ENCODE data around the gene CASZ1. TPM values are rescaled to one million over a fixed set of nuclear protein-coding genes. Genes with fewer than 3 reads are reported as not detected.
A peak's percentile ranks its signal among the peaks of the same experiment; 100 is the strongest.

CASZ1 gene
- total and polyA plus RNA-seq, 9 of the 15 experiments (the other 6 are each of a cell fraction or from before 2014, with no cell fraction given), result 0.01 to 4.0 (median 0.76) TPM; not detected in 1

- TF ChIP-seq PBX2 (CRISPR knock-in tag; IDR thresholded peaks at IDR 0.05; ENCODE audit: low read depth) (no peak), PBX2 (tag; conservative IDR thresholded peaks at IDR 0.05; ENCODE audit: low read depth) (no peak), ZNF695 (CRISPR knock-in tag; IDR thresholded peaks at IDR 0.05) (no peak), THRAP3 (IDR thresholded peaks at IDR 0.05; ENCODE audit: borderline replicate concordance) (no peak), ZC3H4 (CRISPR knock-in tag; IDR thresholded peaks at IDR 0.05; ENCODE audit: borderline replicate concordance) (no peak), ZFPM2 (CRISPR knock-in tag; IDR thresholded peaks at IDR 0.05) (no peak), KAT8 (IDR thresholded peaks at IDR 0.05; ENCODE audit: low read depth) (no peak), ZNF197 (CRISPR knock-in tag; IDR thresholded peaks at IDR 0.05; ENCODE audit: low read depth) (peak; percentile 96), SNRNP70 (optimal IDR thresholded peaks at IDR 0.05; ENCODE audit: low read depth, low read length) (no peak), RUNX1 (IDR thresholded peaks at IDR 0.05; ENCODE audit: low read depth) (no peak), PTRF (tag; IDR thresholded peaks at IDR 0.05) (no peak), ELF2 (CRISPR knock-in tag; IDR thresholded peaks at IDR 0.05) (no peak), ZNF583 (CRISPR knock-in tag; IDR thresholded peaks at IDR 0.05) (0 out of 2 replicates have a peak, but pooled peaks have one; percentile 35), FOSL1 (tag; conservative IDR thresholded peaks at IDR 0.05) (peak; percentile 33; the same call in 1 of the 2 replicates), SMC3 (conservative IDR thresholded peaks at IDR 0.05; ENCODE audit: insufficient read depth, low read depth, low read length) (no peak), ETV5 (CRISPR knock-in tag; IDR thresholded peaks at IDR 0.05; ENCODE audit: low read depth) (no peak)
- TF ChIP-seq, protein P1, sequence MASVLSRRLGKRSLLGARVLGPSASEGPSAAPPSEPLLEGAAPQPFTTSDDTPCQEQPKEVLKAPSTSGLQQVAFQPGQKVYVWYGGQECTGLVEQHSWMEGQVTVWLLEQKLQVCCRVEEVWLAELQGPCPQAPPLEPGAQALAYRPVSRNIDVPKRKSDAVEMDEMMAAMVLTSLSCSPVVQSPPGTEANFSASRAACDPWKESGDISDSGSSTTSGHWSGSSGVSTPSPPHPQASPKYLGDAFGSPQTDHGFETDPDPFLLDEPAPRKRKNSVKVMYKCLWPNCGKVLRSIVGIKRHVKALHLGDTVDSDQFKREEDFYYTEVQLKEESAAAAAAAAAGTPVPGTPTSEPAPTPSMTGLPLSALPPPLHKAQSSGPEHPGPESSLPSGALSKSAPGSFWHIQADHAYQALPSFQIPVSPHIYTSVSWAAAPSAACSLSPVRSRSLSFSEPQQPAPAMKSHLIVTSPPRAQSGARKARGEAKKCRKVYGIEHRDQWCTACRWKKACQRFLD (CRISPR knock-in tag; IDR thresholded peaks at IDR 0.05), result peak; percentile 96
- TF ChIP-seq, protein P2, sequence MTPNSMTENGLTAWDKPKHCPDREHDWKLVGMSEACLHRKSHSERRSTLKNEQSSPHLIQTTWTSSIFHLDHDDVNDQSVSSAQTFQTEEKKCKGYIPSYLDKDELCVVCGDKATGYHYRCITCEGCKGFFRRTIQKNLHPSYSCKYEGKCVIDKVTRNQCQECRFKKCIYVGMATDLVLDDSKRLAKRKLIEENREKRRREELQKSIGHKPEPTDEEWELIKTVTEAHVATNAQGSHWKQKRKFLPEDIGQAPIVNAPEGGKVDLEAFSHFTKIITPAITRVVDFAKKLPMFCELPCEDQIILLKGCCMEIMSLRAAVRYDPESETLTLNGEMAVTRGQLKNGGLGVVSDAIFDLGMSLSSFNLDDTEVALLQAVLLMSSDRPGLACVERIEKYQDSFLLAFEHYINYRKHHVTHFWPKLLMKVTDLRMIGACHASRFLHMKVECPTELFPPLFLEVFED (CRISPR knock-in tag; conservative IDR thresholded peaks at IDR 0.05), result no peak
- TF ChIP-seq, protein P3, sequence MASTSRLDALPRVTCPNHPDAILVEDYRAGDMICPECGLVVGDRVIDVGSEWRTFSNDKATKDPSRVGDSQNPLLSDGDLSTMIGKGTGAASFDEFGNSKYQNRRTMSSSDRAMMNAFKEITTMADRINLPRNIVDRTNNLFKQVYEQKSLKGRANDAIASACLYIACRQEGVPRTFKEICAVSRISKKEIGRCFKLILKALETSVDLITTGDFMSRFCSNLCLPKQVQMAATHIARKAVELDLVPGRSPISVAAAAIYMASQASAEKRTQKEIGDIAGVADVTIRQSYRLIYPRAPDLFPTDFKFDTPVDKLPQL (IDR thresholded peaks at IDR 0.05; ENCODE audit: extremely low read depth, insufficient read length), result no peak
- TF ChIP-seq, protein P4, sequence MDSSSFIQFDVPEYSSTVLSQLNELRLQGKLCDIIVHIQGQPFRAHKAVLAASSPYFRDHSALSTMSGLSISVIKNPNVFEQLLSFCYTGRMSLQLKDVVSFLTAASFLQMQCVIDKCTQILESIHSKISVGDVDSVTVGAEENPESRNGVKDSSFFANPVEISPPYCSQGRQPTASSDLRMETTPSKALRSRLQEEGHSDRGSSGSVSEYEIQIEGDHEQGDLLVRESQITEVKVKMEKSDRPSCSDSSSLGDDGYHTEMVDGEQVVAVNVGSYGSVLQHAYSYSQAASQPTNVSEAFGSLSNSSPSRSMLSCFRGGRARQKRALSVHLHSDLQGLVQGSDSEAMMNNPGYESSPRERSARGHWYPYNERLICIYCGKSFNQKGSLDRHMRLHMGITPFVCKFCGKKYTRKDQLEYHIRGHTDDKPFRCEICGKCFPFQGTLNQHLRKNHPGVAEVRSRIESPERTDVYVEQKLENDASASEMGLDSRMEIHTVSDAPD (CRISPR knock-in tag; IDR thresholded peaks at IDR 0.05), result no peak
These were observed 101.5 kb downstream of the CASZ1 start (continued) for GRCh38 chr1:10694633-10695627.
